ENCODE results near the gene OR2Z1.
"Not testable (repeated sequence)": the region's sequence is repeated elsewhere in the genome, so short reads cannot be mapped to it uniquely, and the experiment has no call there.

OR2Z1 gene

GRCh38 chr19:8731428-8732169 lies 10.2 kb downstream of the OR2Z1 start:
- no peak for DNase-seq (ENCODE audit: low read depth)
- no peak for TF ChIP-seq CTCF (conservative IDR thresholded peaks at IDR 0.05; ENCODE audit: control insufficient read depth, insufficient read depth, low read depth, low read length)
- no peak overlapping the region for H3K4me3 ChIP-seq (ENCODE audit: control insufficient read depth, low read depth, low read length)

DNA sequence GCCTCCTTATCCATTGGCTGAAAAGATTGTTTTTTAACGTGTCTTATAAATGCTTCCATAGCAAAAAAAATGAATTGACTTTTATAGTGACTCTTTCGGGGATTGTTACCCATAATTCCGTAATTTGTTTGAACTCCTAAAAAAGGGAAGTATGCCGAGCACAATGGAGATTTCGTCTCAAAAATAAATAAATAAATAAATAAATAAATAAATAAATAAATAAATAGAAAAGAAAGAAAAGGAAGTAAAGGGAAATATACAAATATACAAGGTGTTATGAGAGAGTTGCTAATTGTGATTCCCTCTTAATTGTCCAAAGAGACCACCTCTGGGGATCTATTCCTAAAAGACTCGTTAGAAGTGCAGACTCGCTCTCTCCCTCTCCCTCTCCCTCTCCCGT lies 16.9 kb downstream of the OR2Z1 start:
- TF ChIP-seq CTCF (conservative IDR thresholded peaks at IDR 0.05; ENCODE audit: control insufficient read depth, insufficient read depth, low read depth, low read length), result no peak
- DNase-seq (ENCODE audit: low read depth), result no peak

DNA sequence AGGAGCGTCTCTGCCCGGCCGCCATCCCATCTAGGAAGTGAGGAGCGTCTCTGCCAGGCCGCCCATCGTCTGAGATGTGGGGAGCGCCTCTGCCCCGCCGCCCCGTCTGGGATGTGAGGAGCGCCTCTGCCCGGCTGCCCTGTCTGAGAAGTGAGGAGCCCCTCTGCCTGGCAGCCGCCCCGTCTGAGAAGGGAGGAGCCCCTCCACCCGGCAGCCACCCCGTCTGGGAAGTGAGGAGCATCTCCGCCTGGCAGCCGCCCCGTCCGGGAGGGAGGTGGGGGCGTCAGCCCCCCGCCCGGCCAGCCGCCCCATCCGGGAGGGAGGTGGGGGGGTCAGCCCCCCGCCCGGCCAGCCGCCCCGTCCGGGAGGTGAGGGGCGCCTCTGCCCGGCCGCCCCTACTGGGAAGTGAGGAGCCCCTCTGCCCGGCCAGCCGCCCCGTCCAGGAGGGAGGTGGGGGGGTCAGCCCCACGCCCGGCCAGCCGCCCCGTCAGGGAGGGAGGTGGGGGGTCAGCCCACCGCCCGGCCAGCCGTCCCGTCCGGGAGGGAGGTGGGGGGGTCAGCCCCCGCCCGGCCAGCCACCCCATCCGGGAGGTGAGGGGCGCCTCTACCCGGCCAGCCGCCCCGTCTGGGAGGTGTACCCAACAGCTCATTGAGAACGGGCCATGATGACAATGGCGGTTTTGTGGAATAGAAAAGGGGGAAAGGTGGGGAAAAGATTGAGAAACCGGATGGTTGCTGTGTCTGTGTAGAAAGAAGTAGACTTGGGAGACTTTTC lies 18.0 kb downstream of the OR2Z1 start:
- not testable (repeated sequence) for H3K4me3 ChIP-seq (ENCODE audit: control insufficient read depth, low read depth, low read length); DNase-seq (ENCODE audit: low read depth)

More for the DNA sequence above, 16.9 kb downstream of the OR2Z1 start:
- no peak overlapping the region for H3K4me3 ChIP-seq (ENCODE audit: control insufficient read depth, low read depth, low read length)

DNA sequence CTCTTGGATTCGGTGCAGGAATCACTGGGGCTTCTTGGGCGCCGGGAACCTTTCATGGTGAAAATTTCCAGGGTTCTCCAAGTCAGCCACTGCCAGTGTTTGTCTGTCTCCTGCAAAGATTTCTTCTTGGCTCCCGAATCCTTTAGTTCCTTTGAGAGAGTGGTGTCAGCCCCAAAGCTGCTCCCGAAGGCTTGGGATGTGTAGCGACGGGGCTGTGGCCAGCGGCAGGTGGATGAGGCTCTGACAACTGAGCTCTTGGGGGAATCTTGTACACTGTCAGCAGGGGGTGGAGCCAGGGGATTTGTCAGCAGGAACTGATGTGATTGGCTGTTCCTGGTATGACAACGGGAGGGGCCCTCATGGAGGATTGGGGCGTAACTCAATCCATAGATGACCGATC lies 45.8 kb downstream of the OR2Z1 start:
- DNase-seq (ENCODE audit: low read depth); H3K4me3 ChIP-seq (ENCODE audit: control insufficient read depth, low read depth, low read length): not testable (repeated sequence)

DNA sequence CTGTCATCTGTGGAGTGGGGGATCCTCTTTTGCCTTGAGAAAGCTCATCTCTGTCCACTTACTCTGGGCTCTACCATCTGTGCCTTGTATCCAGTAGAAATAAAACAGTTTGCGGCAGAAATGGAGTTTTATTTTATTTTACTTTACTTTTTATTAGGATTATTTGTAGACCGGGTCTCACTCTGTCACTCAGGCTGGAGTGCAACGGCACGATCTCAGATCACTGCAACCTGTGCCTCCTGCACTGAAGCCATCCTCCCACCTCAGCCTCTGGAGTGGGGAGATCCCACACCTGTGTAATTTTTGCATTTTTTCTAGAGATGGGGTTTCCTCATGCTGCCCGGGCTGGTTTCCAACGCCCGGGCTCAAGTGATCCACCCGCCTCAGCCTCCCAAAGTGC lies 47.8 kb downstream of the OR2Z1 start:
- not testable (repeated sequence) for H3K4me3 ChIP-seq (ENCODE audit: control insufficient read depth, low read depth, low read length); DNase-seq (ENCODE audit: low read depth)

GRCh38 chr19:8773587-8773986 lies 52.2 kb downstream of the OR2Z1 start:
- H3K4me3 ChIP-seq (ENCODE audit: control insufficient read depth, low read depth, low read length); DNase-seq (ENCODE audit: low read depth): not testable (repeated sequence)
